Stimulated activated CD4-positive, alpha-beta T cell treated with anti-CD3 and anti-CD28 coated beads, Interleukin-1b, Interleukin-23, amount 100 ng/mL, for 48 hours (primary cell): ENCODE data around the gene PTPRN2.

ENCODE experiments used
- DNase-seq: peaks from one replicate; pipeline ENCODE4 v3.0.0-alpha.2; 2020

PTPRN2 gene

DNA sequence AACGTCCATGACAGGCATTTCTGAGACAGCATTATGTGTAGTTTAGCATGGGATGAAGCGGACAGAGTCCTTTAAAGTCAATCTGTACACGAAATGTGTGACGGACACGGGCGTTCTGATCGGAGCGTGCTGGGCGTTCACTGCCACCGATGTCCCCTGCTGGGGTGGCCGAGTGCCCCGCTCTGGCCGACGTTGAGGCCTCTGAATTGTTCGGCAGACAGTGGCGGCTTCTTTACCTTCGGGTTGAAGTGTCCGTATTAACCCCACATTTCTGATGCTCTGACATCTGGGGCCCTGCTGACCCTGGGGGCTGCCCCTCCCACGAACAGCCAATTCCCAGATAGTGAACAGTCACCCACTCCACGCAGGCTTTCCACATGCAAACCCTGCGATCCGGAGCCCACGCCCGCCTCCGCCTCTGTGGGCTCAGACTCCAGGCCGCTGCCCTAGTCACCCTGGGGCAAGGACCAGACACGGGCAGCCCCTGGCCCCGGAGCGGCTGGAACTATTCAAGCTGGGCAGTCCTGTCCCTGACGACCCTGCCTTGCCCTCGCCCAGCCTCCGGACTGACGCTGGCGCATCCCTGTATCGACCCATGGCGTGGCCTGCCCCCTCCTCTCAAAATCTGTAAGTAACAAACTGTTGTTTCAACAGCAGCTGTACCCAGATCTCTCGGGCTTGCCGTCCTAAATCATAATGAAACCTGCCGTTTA lies 445.7 kb downstream of the PTPRN2 start:
- DNase-seq, result no peak

- no peak for DNase-seq
Measured at GRCh38 chr7:158141221-158141582, 446.4 kb downstream of the PTPRN2 start.

DNA sequence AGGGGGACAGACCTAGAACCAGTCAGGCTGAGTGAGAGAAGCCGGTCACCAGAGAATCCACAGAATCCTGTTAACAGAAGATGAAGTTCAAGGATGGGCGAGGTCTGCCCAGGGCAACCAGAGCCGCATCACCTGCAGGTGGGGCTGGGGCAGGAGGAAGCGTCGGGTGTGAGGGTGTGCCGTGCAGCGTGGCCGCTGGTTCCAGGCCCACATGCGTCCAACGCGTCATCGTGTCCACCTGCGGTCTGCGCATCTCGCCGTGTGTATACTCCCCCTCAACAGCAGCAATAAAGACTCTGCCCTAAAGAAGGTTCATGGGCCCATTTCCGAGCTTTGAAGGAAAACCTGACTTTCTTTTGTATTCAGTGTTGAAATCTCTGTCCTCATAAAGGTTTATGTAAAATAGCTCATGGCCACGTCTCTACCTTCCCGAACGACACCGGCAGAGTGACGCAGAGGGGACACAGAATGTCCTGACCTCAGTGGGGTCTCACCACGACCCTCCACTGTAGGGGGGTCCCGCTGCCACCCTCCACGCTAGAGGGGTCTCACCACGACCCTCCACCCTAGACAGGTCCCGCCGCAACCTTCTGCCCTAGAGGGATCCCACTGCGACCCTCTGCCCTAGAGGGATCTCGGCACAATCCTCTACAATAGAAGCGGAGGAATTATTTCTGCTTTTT lies 446.9 kb downstream of the PTPRN2 start:
- no peak for DNase-seq

- no peak for DNase-seq
Measured at GRCh38 chr7:158139499-158139898, 448.1 kb downstream of the PTPRN2 start.

DNA sequence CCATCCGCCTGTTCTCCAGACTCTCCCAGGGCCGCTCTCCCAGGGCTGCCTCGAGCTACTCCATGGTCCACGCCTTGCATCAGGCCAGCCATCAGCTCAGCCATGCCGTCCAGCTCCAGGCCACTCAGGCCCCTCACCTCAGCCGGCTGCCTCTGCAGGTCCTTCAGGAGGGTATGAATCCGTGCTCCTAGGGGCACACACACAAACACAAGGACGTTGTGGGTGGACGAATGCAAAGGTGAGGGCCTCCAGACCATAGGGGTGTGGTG lies 449.4 kb downstream of the PTPRN2 start:
- DNase-seq, result no peak

DNA sequence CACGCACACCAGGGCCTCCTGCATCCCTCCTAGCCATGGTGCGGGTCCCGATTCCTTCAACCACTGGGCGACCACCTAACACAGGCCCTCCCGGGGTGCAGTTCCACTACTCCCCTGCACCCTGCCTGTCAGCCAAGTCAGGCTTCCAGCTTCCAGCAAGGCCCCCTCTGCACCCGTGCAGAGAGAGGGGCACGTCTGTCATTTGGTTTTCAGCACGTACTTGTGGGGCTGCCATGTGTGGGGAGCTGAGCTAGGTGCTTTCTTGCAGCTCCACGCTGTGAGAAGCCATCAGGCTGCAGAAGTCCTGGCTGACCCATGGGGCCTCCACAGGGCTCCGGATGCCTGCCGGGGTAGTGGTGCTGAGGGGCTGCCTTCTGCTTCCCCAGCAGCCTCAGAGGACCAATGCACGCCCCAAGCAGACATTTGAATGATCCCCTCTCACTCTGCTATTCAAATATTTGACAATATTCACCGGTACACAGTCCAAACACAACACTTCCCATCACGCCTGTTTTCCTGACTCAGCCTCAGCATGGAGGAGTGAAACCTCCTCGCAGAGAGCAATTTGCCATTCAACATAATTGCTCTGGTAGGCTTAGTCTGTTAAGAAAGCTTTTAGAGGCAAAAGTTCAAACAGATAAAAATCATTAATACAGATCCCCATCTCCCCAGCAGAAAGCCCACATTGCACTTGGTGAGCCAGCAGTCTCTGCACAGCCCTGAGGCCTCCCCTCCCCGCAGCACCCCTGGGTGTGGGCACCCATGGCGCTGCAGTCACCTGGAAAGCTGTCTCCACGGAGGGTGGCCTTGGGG lies 449.9 kb downstream of the PTPRN2 start:
- DNase-seq, result no peak

GRCh38 chr7:158135931-158136330 lies 451.7 kb downstream of the PTPRN2 start:
- DNase-seq, result no peak

GRCh38 chr7:158134824-158135223 lies 452.8 kb downstream of the PTPRN2 start:
- no peak for DNase-seq

DNA sequence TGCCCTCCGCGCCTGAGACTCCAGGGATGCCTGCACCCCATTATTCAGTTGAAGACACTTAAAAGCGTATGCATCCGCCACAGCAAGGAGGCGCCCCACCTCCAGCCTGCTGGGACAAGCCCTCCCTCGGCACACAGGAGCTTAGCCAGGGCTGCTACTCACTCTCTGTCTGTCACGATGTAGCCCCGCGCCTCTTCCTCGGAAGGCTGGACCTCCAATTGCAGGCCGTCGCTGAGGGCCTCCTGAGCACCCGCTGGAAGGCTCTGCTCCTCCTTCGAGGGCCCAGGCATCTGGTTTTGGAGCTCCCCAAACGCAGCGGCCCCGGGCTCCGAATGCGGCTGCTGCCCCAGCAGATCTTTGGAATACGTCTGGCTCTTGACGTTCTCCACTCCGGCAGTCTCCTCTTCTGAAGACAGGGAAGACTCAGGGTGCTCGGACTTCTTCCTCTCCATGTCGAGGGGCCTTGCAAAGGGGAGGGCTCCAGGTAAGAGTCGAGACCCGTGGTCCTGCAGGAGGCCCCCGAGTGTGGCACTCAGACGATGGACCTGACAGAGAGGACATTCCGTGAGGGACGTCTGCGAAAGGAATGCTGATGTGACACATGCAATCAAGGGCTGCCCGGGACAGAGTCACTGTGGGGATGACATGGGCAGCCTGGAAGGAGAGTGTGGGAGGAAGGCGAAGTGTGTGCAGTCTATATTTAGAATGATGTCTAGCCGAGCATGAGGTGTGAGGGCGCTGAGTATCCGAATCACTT lies 453.9 kb downstream of the PTPRN2 start:
- no peak for DNase-seq

GRCh38 chr7:158133057-158133456 lies 454.6 kb downstream of the PTPRN2 start:
- no peak for DNase-seq

GRCh38 chr7:158130023-158130409 lies 457.6 kb downstream of the PTPRN2 start:
- no peak for DNase-seq

DNA sequence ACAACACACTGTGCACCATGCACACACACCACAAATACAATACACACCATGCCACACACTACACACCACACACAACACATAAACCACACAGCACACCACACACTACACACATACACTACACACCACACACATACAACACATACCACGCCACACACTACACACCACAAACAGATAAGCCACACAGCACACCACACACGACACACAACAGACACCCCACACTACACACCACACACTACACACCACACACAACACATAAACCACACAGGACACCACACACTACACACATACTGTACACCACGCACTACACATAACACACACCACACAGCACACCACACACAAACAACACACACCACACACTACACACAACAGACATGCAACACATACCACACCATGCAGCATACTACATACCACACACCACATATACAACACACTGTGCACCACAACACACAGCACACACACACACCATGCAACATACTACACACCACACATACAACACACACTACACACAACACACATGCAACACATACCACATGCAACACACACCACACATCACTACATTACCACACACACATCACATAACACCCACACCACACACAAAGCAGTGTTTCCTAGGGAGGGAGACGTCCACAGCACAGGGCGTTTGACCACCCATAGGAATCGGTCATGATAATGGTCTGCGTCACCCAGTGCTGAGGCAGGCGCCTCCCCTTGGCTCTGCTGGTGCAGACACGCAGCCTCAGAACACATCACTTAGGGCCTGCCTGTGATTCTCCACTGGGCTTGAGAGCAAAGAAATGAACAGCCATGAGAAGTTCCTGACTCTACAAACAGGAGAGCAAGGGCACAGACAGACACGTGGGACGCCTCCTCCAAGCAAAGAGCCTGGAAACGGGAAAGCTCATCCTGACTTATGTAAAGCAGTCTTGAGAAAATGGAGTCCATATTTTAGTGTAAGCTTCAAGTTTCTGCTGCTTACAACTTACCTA lies 458.3 kb downstream of the PTPRN2 start:
- DNase-seq, result no peak

DNA sequence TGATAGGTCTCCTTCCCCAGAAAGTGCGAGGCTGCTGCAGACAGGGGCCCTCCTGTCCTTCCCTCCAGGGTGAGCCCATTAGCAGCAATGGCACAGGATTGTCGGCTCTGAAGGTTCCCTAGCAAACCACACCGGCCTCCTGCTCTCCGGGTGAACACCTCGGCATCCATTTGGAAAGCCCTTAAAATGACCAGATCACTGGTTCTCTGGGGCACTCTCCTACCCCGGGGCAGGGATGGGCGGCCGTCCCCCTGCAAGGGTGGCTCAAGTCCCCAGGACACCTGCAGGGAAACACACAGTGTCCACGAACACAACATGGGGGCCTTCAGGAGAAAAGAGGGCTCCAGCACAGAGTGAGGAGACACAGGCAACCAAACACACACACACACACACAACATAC lies 459.1 kb downstream of the PTPRN2 start:
- no peak for DNase-seq

- no peak for DNase-seq
Measured at GRCh38 chr7:158127241-158127640, 460.4 kb downstream of the PTPRN2 start.

GRCh38 chr7:158126661-158127060 lies 461.0 kb downstream of the PTPRN2 start:
- no peak for DNase-seq

GRCh38 chr7:158125721-158126120 lies 461.9 kb downstream of the PTPRN2 start:
- no peak for DNase-seq

GRCh38 chr7:158125091-158125490 lies 462.5 kb downstream of the PTPRN2 start:
- DNase-seq, result no peak

DNA sequence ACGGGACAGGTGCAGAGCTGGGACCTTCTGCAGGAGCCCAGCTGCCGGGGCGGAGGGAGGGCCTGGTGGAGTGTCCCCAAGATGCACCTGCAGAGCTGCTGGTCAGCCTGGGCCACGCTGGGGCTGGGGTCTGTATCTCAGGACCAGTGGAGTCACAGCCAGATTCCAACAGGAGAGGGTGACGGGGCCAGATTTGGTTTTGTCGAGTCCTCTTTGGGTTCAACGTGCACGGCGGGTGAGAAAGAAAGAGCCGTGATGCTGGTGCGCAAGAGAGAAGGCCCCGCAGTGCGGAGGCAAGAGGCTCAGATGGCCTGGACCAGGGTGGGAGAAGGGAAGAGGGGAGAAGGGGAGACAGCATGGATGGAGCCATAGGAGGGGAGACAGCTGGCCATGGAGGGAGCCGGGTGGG lies 462.9 kb downstream of the PTPRN2 start:
- DNase-seq, result no peak

- DNase-seq, result no peak
Measured at GRCh38 chr7:158123753-158124152, 463.9 kb downstream of the PTPRN2 start.

- DNase-seq, result no peak
Measured at GRCh38 chr7:158123214-158123613, 464.4 kb downstream of the PTPRN2 start.

GRCh38 chr7:158121441-158122045 lies 466.1 kb downstream of the PTPRN2 start:
- no peak for DNase-seq

GRCh38 chr7:158120716-158121115 lies 466.9 kb downstream of the PTPRN2 start:
- no peak for DNase-seq
